NT2/D1 (cell line): Measurements from ENCODE around the gene BLOC1S4.
"Not testable (repeated sequence)": the region's sequence is repeated elsewhere in the genome, so short reads cannot be mapped to it uniquely, and the experiment has no call there.

ENCODE experiments used
- SUZ12 ChIP-seq: IDR thresholded peaks from 2 replicates; pipeline ENCODE4 v1.6.1; 2011; ENCODE audit not compliant: insufficient read length, insufficient read depth; ENCODE audit errors: extremely low read depth
- YY1 ChIP-seq: IDR thresholded peaks from 2 replicates; pipeline ENCODE4 v1.6.1; 2011; ENCODE audit not compliant: insufficient read length, insufficient read depth
- ZNF274 ChIP-seq: IDR thresholded peaks from 2 replicates; pipeline ENCODE4 v1.6.1; 2011; ENCODE audit warnings: mild to moderate bottlenecking, low read depth, low read length

GRCh38 chr4:6672541-6673190, 43.3 kb upstream of the BLOC1S4 start:
- not testable (repeated sequence) for TF ChIP-seq SUZ12, YY1, ZNF274
